ENCODE data around the gene GAS7.
A peak's percentile ranks its signal among the peaks of the same experiment; 100 is the strongest.

Gene GAS7

GRCh38 chr17:10233161-10233560, 34.8 kb upstream of the GAS7 start:
- Histone ChIP-seq H3K36me3 (ENCODE audit: insufficient read depth, low read length) (no peaks in the 10 kb centered on the region), H3K9me2 (ENCODE audit: low read depth, low read length) (no peaks in the 10 kb centered on the region), H3F3A (ENCODE audit: insufficient read depth, low read length) (no peaks in the 10 kb centered on the region), H3K9me3 (ENCODE audit: low read length) (no peaks in the 10 kb centered on the region), H3K27ac (ENCODE audit: low read depth, low read length, poor library complexity, severe bottlenecking) (no peak overlapping the region), H3K4me2 (ENCODE audit: low read length) (no peak overlapping the region), H4K20me1 (ENCODE audit: insufficient read depth, low read length) (no peaks in the 10 kb centered on the region), H2AFZ (ENCODE audit: low read length) (no peak overlapping the region), H3K9ac (ENCODE audit: low read length) (no peak overlapping the region), H3K27me3 (ENCODE audit: insufficient read depth, low read length) (no peaks in the 10 kb centered on the region), H3K79me2 (ENCODE audit: insufficient read depth, low read length) (no peaks in the 10 kb centered on the region), H3K4me3 (ENCODE audit: low read depth, low read length, poor library complexity, severe bottlenecking) (no peak overlapping the region), H3K4me1 (ENCODE audit: insufficient read depth, low read length, severe bottlenecking) (no peaks in the 10 kb centered on the region)
- TF ChIP-seq CTCF (IDR thresholded peaks at IDR 0.05; ENCODE audit: low read length) = no peak
- no peak for TF ChIP-seq EZH2 (IDR thresholded peaks at IDR 0.05; ENCODE audit: borderline replicate concordance, low read length)

DNA sequence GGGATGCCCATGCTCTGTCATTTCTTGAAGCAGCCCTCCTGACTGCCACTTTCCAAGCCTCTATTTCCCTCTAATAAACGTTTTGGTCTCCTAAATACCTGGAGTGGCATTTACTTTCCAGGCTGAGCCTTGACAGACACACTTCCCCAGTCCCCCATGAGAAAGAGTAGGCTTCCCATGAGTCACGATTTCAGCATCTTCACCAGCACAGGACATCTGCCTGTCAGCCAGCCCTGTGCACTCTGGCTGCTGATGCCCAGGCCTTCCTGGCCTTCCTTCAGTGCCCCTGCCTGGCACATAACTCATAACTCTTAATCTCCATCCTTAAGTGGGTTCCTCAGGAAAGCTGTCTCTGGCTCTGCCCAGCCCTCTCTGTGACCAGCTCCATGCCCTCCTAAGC, 30.8 kb upstream of the GAS7 start:
- Histone ChIP-seq H3K9me3 (ENCODE audit: low read length) (no peaks in the 10 kb centered on the region), H3K36me3 (ENCODE audit: insufficient read depth, low read length) (no peaks in the 10 kb centered on the region), H3F3A (ENCODE audit: insufficient read depth, low read length) (no peaks in the 10 kb centered on the region), H3K4me3 (ENCODE audit: low read depth, low read length, poor library complexity, severe bottlenecking) (no peak overlapping the region), H3K79me2 (ENCODE audit: insufficient read depth, low read length) (no peaks in the 10 kb centered on the region), H2AFZ (ENCODE audit: low read length) (no peak overlapping the region), H3K9ac (ENCODE audit: low read length) (no peak overlapping the region), H3K9me2 (ENCODE audit: low read depth, low read length) (no peaks in the 10 kb centered on the region), H3K27me3 (ENCODE audit: insufficient read depth, low read length) (no peaks in the 10 kb centered on the region), H3K27ac (ENCODE audit: low read depth, low read length, poor library complexity, severe bottlenecking) (no peak overlapping the region), H3K4me2 (ENCODE audit: low read length) (no peak overlapping the region), H3K4me1 (ENCODE audit: insufficient read depth, low read length, severe bottlenecking) (no peaks in the 10 kb centered on the region), H4K20me1 (ENCODE audit: insufficient read depth, low read length) (no peaks in the 10 kb centered on the region)
- TF ChIP-seq EZH2 (IDR thresholded peaks at IDR 0.05; ENCODE audit: borderline replicate concordance, low read length) = no peak
- TF ChIP-seq CTCF (IDR thresholded peaks at IDR 0.05; ENCODE audit: low read length) = no peak

GRCh38 chr17:10226930-10227695, 28.7 kb upstream of the GAS7 start:
- Histone ChIP-seq H3K9ac (ENCODE audit: low read length) (no peak overlapping the region), H2AFZ (ENCODE audit: low read length) (no peak overlapping the region)

More at GRCh38 chr17:10226930-10227695, 28.7 kb upstream of the GAS7 start:
- no peaks in the 10 kb centered on the region for H3K4me1 ChIP-seq (ENCODE audit: insufficient read depth, low read length, severe bottlenecking)
- H3K9me2 ChIP-seq (ENCODE audit: low read depth, low read length) = no peaks in the 10 kb centered on the region
- H3K4me2 ChIP-seq (ENCODE audit: low read length) = no peak overlapping the region
- H3F3A ChIP-seq (ENCODE audit: insufficient read depth, low read length) = no peaks in the 10 kb centered on the region
- no peaks in the 10 kb centered on the region for H3K36me3 ChIP-seq (ENCODE audit: insufficient read depth, low read length)
- H3K27ac ChIP-seq (ENCODE audit: low read depth, low read length, poor library complexity, severe bottlenecking) = no peak overlapping the region
- H3K9me3 ChIP-seq (ENCODE audit: low read length) = no peaks in the 10 kb centered on the region
- no peaks in the 10 kb centered on the region for H3K79me2 ChIP-seq (ENCODE audit: insufficient read depth, low read length)
- TF ChIP-seq EZH2 (IDR thresholded peaks at IDR 0.05; ENCODE audit: borderline replicate concordance, low read length) (no peak), CTCF (IDR thresholded peaks at IDR 0.05; ENCODE audit: low read length) (peak; percentile 83)
- H3K4me3 ChIP-seq (ENCODE audit: low read depth, low read length, poor library complexity, severe bottlenecking) = no peak overlapping the region
- H3K27me3 ChIP-seq (ENCODE audit: insufficient read depth, low read length) = no peaks in the 10 kb centered on the region
- H4K20me1 ChIP-seq (ENCODE audit: insufficient read depth, low read length) = no peaks in the 10 kb centered on the region
